ENCODE measurements around the gene IGFBP4. TPM values are rescaled to one million over a fixed set of nuclear protein-coding genes. Genes with fewer than 3 reads are reported as not detected.
A peak's percentile ranks its signal among the peaks of the same experiment; 100 is the strongest.

The IGFBP4 gene
- total and polyA plus RNA-seq, 10 of the 15 experiments (the other 5 are each of a cell fraction or from before 2014, with no cell fraction given) = 2.4 to 22.3 (median 6.6) TPM

GRCh38 chr17:40416671-40417070 lies 26.6 kb upstream of the IGFBP4 start:
- no peak for FAIRE-seq
- H3K27ac ChIP-seq (ENCODE audit: control insufficient read depth, insufficient read depth) = peak overlapping the region; percentile 62; the same call in 1 of the 2 replicates
- BruUV-seq (replicated peaks) = no TSS peak

More at GRCh38 chr17:40416671-40417070, 26.6 kb upstream of the IGFBP4 start:
- ATAC-seq = no peak
- H2AFZ ChIP-seq (ENCODE audit: control insufficient read depth, low read depth, low read length) = no peak overlapping the region
- no peak for DNase-seq (ENCODE audit: low read depth, low spot score)
- ChIA-PET POLR2A (interaction anchor here (0.9 to 3.8 kb wide), 5 partner anchors 79 to 147 kb away, joined by 3 to 21 read pairs (median 6); no protein-coding TSS in a partner anchor), CTCF (interaction anchor here (0.8 to 5.5 kb wide), 26 partner anchors 7 to 199 kb away, joined by 3 to 86 read pairs (median 6); partner anchors contain the start of genes IGFBP4 and RARA), SMC1A (ENCODE audit: uncharacterized antibody, unreplicated experiment) (interaction anchor here (0.6 to 10.1 kb wide), 15 partner anchors 10 to 1244 kb away, joined by 3 to 106 read pairs (median 4); no protein-coding TSS in a partner anchor), RAD21 (ENCODE audit: unreplicated experiment) (interaction anchor here (0.6 to 4.8 kb wide), 6 partner anchors 50 to 199 kb away, joined by 3 to 88 read pairs (median 6); no protein-coding TSS in a partner anchor)
- peak overlapping the region; percentile 79 for H3K9ac ChIP-seq (ENCODE audit: control insufficient read depth, insufficient read depth, low read length)
- in situ Hi-C loops (cut with MboI) (no loop called here), intact Hi-C loops (cut with micrococcal nuclease; ENCODE audit: unreplicated experiment) (loop anchor here (10.0 kb wide), 1 partner anchor 102 kb away; no protein-coding TSS in a partner anchor)
- peaks cover 30% of the 10 kb centered on the region for H3K79me2 ChIP-seq (ENCODE audit: control insufficient read depth, insufficient read depth, low read length)
- no peaks in the 10 kb centered on the region for H3K27me3 ChIP-seq (replicated peaks in 1 of 2; ENCODE audit: control insufficient read depth in 2 of 2, insufficient read depth in 2 of 2, low read length in 1 of 2)
- 11% methylated on average over 3 of the region's 3 CpGs for WGBS (ENCODE audit: insufficient coverage, insufficient replicate concordance, low lambda C conversion rate, missing lambda C conversion rate)
- H3K4me2 ChIP-seq (ENCODE audit: control insufficient read depth, insufficient read depth) = peak overlapping the region; percentile 69
- peak overlapping the region; percentile 94 for H3K4me3 ChIP-seq
- TF ChIP-seq BHLHE40 (IDR thresholded peaks at IDR 0.05; ENCODE audit: borderline replicate concordance in 1 of 2, low read depth in 2 of 2, low read length in 1 of 2) = no peak
- no peak for TF ChIP-seq NFXL1 (IDR thresholded peaks at IDR 0.05; ENCODE audit: borderline replicate concordance)
- TF ChIP-seq E4F1 (IDR thresholded peaks at IDR 0.05; ENCODE audit: borderline replicate concordance, partially characterized antibody) = no peak
- no peak for TF ChIP-seq CBFB (IDR thresholded peaks at IDR 0.05; ENCODE audit: low read depth)
- peaks cover 0 to 3% of the 10 kb centered on the region in 2 experiments; a peak in 1 of 4 replicates for H3K36me3 ChIP-seq (ENCODE audit: control insufficient read depth in 2 of 2, insufficient read depth in 2 of 2, low read length in 1 of 2)
- no peaks in the 10 kb centered on the region; the same call in 1 of the 2 replicates for H3K4me1 ChIP-seq (ENCODE audit: control insufficient read depth, insufficient read depth, low read length)
- no peaks in the 10 kb centered on the region for H4K20me1 ChIP-seq (ENCODE audit: control insufficient read depth, insufficient read depth)
- H3K9me3 ChIP-seq (replicated peaks; ENCODE audit: control insufficient read depth, insufficient read depth, low read length) = no peaks in the 10 kb centered on the region
